Vagina (tissue), 2 donors: ENCODE measurements around the gene KIRREL3.

Experiments used
- POLR2AphosphoS5 ChIP-seq, 2 donors: sonication (generic); formaldehyde crosslinking; IDR thresholded peaks; one replicate each; pipeline ENCODE4 v1.9.0; 2017; ENCODE audit warnings: antibody characterized with exemption in 2 of 2, mild to moderate bottlenecking in 2 of 2, low read depth in 1 of 2; ENCODE audit not compliant: insufficient read depth in 1 of 2
- TF ChIP-seq, protein P1 (sequence below), 3 experiments: fragments of 450-650 bp in 2 of 3; fragments of 200-600 bp in 1 of 3; sonication (generic) in 1 of 3; IDR thresholded peaks; one replicate each; pipeline ENCODE4 v1.5.1; 2017 to 2019; ENCODE audit warnings: antibody characterized with exemption in 3 of 3, mild to moderate bottlenecking in 2 of 3, moderate library complexity in 2 of 3

DNA sequence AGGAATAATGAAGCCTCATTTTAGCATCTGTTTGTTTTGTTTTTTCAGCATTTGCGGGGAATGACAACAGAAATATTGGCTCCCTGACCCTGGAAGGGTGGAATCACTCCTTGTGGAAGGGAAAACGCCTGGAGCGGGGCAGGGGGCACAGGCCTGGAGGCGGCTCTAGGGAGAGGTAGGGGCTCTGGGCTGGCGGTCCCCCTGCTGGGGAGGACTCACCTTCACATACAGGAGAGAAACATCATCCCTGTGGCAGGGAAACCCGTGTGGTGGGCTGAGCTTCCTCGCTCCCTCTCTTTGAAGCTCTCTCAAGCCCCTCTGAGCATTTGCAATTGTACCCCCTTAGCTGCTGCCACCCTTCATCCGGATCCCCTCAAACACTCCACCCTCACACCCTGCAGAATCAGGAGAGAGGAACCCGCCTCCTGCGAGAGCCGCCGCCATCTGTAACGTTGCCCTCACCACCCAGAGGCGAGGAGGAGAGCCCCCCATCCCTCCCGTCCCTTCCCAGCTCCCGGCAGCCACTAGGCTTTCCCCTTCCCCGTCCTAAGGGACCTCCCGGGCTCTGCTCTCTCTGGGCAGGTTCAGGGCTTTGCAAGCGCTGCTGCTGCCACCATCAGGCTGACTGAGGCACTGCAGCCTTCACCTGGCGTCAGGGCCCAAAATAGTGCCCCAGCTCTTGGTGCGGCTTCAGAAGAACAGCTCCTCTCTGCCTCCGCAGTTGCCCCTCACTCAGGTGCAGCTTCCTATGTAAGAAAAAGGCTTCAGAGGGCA is 10.4 kb downstream of the KIRREL3 start:
- TF ChIP-seq, protein P1, sequence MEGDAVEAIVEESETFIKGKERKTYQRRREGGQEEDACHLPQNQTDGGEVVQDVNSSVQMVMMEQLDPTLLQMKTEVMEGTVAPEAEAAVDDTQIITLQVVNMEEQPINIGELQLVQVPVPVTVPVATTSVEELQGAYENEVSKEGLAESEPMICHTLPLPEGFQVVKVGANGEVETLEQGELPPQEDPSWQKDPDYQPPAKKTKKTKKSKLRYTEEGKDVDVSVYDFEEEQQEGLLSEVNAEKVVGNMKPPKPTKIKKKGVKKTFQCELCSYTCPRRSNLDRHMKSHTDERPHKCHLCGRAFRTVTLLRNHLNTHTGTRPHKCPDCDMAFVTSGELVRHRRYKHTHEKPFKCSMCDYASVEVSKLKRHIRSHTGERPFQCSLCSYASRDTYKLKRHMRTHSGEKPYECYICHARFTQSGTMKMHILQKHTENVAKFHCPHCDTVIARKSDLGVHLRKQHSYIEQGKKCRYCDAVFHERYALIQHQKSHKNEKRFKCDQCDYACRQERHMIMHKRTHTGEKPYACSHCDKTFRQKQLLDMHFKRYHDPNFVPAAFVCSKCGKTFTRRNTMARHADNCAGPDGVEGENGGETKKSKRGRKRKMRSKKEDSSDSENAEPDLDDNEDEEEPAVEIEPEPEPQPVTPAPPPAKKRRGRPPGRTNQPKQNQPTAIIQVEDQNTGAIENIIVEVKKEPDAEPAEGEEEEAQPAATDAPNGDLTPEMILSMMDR (IDR thresholded peaks at IDR 0.05): peak; percentile 53 to 66 (median 59)
- no peak for TF ChIP-seq POLR2AphosphoS5 (IDR thresholded peaks at IDR 0.05; ENCODE audit: insufficient read depth in 1 of 2, low read depth in 1 of 2)
